Activated naive CD4-positive, alpha-beta T cell treated with anti-CD3 and anti-CD28 coated beads, Interleukin-2, amount 50 U/mL, for 16 hours (primary cell): ENCODE measurements around the gene DNASE2B.

Source experiments
- DNase-seq: peaks from one replicate; pipeline ENCODE4 v3.0.0-alpha.2; 2020

DNASE2B gene

GRCh38 chr1:84376000-84376910, 22.0 kb upstream of the DNASE2B start:
- no peak for DNase-seq

DNA sequence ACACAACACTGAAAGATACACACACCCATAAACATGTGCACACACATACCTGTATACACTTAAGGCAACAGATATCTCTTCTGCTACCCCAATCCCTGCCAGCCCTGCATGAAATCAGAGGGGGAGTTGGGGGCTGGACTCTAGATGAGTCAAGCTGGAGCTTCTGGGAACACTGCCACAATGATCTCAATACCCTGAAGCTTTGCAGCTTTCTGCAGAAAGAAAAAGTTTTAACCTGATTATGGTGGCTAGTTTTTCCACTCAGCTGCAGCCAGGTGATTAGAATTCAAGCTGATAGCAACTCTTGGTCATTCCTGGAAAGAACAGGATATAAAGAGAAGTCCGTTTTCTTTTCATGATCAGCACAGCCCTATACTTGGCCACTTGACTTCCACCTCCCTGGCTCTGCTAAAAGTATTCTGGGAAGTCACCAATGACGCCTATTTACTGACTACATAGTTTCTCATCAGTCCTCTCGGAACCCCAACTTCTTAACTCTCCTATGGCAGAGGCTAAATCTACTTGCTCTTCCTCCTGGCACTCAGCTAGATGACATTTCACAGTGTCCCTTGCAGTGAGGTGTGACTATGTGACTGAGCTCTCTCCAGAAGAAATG, 20.7 kb upstream of the DNASE2B start:
- DNase-seq = no peak

- no peak for DNase-seq
Observed at GRCh38 chr1:84379138-84379916, 19.0 kb upstream of the DNASE2B start.

DNA sequence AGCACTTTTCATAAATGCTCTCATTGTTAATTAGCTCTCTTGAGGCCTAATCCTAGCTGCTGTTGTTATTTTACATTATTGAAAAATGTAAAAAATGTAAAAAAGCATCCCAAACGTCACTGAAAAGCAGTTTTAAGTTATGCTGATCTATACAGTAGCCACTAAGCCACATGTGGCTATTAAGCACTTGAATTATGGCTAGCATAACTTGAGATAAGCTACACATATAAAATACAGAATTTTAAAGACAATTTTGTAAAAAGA, 18.4 kb upstream of the DNASE2B start:
- no peak for DNase-seq

DNA sequence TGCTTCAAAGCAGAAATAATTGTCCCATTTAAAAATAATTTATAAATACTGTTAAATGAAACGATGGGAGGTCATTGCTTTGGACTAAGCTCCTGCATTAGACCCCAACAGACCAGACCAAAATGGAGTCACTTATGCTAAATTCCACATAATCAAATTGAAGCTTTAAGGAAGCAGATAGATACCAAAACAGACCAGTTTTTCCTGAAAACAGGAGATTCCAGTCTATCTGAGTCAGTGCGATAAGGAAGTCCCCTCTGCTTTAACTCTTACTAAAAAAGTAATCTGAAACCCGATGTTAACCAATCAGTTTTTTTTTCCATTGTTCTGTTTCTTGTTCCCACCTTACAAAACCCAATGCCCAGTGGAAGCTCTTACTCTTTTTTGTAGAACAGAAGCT, 16.2 kb upstream of the DNASE2B start:
- DNase-seq = no peak

DNA sequence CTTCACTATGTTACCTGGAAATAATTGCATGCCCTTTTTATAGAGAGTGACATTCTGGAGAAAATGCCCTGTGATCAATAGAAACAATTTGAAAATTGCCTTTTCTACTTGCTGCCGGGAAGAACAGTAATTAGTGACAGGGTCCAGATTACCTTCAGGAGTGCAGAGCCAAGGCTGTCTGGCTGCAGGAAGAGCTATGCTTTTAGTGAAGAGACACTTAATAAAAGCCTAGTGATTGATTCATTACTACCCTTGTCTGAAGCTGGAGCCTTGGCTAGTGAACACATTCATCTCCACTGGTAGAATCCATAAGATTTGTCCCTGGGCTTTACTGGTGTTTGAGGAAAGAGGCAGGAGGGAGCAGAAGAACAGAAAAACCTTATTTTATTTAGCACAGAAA, 12.9 kb upstream of the DNASE2B start:
- DNase-seq = no peak

DNA sequence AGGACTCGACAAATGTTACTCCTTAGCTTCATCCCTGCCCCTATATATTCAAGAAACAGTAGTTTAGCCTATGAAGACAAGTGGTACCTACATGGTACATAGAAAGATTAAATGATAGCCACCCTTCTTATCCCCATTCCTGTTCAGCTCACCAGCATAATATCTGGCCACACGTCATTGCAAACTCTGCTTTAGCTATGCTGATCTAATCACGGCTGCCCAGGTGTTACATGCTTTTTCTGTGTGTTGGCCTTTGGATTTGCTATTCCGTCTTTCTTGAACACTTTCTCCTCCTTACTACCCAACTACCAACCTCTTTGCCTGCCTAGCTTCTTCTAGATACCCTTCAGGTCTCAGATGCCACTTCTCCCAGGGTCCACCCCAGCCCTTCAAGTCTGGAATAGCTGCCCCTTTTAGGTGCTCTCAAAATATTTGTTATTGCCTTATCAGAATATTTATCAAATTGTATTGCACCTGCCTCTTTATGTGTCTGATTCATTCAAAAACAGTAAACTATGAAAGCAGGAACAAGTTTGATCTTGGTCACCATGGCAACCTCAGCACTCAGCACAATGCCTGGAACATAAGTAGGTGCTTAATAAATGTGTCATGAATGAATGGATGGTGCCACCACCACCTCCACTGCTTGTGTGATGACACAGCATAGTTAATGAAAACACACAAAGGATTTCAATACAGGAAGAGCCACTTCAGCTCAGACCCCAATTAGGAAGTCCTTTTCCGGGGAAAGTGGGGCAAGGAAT, 11.4 kb upstream of the DNASE2B start:
- no peak for DNase-seq

- DNase-seq = no peak
Observed at GRCh38 chr1:84387480-84388163, 10.7 kb upstream of the DNASE2B start.

- DNase-seq = no peak
Observed at GRCh38 chr1:84390226-84390625, 8.1 kb upstream of the DNASE2B start.

DNA sequence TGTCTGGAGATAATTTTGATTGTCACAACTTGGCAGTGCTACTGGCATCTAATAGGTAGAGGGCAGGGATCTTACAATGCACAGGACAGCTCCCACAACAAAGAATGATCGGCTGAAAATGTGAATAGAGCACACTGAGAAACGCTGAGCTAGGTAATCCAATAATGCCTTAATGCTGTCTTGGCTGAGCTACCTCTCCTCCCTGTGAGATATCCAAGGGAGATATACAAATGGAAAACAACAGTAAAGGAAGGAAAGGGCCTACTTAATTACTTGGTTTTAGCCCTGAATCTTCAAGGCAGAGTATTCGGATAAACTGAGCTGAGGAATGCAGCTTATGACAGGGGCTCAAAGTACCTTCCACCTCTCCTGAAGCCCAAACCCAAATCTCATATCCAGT, 2.9 kb downstream of the DNASE2B start:
- no peak for DNase-seq

DNA sequence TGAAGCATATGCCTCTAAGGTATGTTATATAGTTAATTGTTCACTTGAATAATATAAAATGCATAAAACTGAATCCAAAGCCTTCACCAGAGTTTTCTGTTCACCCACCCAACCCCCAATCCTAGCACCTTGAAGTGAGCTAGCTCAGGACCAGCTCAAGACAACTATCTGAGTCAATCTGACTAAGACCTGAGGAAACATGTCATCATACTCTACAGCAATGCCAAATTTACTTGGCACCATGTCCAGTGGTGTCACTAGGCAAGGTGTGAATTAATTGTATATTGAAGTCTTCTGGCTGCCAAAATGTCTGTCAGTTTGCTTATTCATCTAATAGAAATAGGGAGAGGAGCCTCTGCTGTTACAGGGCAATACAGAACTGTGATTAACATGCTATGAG, 3.8 kb downstream of the DNASE2B start:
- no peak for DNase-seq

DNA sequence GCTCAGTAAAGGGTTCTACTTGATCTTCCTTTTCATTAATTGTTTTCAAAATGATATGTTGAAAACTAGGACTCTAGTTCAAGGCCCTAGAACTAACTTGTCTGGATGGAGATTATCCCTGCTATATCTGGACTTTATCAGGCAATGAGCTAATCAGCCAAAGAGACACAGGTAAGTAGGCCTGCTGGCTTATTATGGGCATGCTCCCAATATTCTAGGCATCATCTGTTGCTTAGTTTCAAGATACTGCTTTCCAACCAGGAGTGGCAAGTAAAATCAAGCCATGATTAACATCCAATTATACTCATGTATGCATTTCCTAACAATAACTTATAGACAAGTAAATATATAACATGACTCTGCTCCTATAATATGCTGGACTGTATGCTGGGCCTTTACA, 4.2 kb downstream of the DNASE2B start:
- no peak for DNase-seq

GRCh38 chr1:84403347-84403746, 5.1 kb downstream of the DNASE2B start:
- no peak for DNase-seq

DNA sequence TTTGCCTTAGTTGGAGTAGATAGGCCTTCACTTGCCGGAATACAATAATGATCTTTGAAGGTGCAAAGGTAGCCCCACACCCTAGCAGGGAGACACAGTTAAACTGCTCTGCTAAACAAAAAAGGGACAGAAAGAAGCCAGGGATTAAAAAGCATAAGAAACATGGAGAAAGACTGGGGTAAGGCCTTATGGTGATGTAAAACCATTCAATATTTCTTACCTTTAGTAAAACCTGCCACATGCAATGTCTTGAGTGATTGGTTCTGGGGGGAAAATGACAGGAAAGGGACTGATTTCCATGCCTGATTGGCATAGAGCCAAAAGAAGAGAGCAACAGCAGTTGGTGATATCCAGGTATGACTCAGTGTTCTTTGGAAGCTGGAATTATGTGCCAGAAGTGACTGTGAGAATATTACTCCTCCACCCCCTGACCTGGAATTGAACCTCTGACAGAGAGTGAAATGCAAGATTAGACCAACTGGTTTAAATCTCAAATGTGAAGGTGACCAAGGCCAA, 8.1 kb downstream of the DNASE2B start:
- DNase-seq = no peak

- no peak for DNase-seq
Observed at GRCh38 chr1:84407524-84407923, 9.2 kb downstream of the DNASE2B start.

DNA sequence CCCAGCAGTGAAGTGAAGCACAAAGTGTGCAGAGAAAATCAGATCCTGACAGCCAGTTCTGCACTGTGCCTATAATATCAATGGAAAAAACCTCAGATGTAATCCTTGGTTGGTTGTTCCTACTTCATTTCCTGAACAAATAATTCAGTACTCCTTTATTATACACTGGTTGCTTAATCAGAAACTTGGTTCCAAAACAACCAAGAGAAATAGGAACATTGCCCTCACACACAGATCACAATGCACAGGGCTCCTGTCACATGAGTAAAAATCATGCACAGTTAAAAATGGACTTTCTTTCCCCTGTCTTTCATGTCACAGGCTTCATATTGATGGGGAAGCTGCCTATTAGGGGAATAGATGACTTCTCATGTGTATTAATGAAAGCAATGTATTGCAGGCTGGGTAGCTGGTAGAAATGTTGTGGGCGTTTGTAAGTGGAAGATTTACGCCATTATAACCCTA, 9.7 kb downstream of the DNASE2B start:
- DNase-seq = no peak

- no peak for DNase-seq
Observed at GRCh38 chr1:84409888-84410287, 11.6 kb downstream of the DNASE2B start.

DNA sequence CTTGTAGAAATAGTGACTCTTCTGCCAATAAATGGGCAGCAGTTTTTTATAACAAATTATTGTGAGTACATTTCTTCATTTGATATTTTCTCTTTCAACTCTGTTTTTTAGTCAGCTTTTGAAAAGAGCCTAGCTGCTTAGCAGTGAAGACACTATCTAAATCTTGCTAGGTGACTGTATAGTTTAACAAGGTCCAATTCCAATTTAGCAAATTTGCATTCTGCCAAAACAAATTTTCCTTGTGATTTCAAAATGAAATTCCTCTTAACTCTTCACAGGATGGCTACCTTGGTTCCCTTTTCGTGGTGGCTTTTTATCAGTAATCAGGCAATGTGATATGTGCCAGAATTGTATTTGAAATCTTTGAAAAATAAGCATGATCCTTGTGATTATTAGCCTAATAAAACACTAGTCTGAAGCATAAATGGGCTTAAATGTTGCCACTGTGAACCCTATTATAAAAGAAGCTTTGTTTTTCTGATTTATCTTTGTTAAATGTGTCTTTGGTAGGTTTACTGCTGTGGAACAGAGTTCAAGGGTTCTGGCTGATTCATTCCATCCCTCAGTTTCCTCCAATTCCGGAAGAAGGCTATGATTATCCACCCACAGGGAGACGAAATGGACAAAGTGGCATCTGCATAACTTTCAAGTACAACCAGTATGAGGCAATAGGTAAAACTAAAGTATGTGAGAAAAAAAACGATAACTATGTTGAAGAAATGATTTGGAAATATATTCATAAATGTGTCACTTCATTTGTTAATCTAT, 12.2 kb downstream of the DNASE2B start:
- no peak for DNase-seq

DNA sequence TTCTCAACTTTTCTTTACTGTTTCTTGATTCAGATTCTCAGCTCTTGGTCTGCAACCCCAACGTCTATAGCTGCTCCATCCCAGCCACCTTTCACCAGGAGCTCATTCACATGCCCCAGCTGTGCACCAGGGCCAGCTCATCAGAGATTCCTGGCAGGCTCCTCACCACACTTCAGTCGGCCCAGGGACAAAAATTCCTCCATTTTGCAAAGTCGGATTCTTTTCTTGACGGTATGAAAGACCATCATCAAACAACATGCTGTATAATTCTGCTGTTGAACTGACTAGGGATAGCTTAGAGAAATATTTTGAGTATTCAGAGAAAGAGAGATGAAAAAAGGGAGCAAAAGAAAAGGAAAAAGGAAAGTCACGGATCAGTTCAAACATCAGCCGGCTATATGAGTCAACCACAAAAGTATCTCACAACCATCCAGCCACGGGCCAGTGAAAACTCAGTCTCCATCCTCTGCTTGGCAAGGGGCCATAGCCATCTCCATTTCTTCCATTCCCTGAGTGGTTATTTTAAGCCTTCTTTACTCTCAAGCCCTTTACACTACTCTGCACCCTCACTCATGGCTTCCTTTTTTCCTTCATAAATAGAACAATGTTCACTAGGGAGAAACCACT, 14.1 kb downstream of the DNASE2B start:
- DNase-seq = no peak

GRCh38 chr1:84415396-84415795, 17.1 kb downstream of the DNASE2B start:
- no peak for DNase-seq

GRCh38 chr1:84422909-84423308, 24.6 kb downstream of the DNASE2B start:
- DNase-seq = no peak
